Transverse colon (tissue), 4 donors: ENCODE measurements around the gene PAN3. TPM values are rescaled to one million over a fixed set of nuclear protein-coding genes. Genes with fewer than 3 reads are reported as not detected.

ENCODE experiments used
- DNase-seq: peaks from one replicate; pipeline ENCODE4 v3.0.0-alpha.2; 2019
- H3K27ac ChIP-seq, 4 donors: fragments of 200-600 bp; sonication (generic); 2 replicates each; pipeline ENCODE4 v1.5.1; 2016 to 2018; ENCODE audit warnings: inconsistent platforms in 4 of 4
- H3K27me3 ChIP-seq: fragments of 200-600 bp; sonication (generic); 2 replicates; pipeline ENCODE4 v1.5.1; 2017; ENCODE audit warnings: inconsistent platforms
- H3K36me3 ChIP-seq, 4 donors: fragments of 200-600 bp; sonication (generic); 2 replicates each; pipeline ENCODE4 v1.5.1; 2017 to 2019; ENCODE audit warnings: inconsistent platforms in 4 of 4
- H3K4me1 ChIP-seq, 4 donors: fragments of 200-600 bp; sonication (generic); 2 replicates each; pipeline ENCODE4 v1.5.1; 2017 to 2020; ENCODE audit warnings: inconsistent platforms in 4 of 4
- H3K4me3 ChIP-seq, 4 donors: fragments of 200-600 bp; sonication (generic); 1 replicate in 1 of 4; 2 replicates in 3 of 4; pipeline versions ENCODE4 v1.5.1 to v1.6.1; 2017 to 2019; ENCODE audit warnings: inconsistent platforms in 4 of 4
- H3K9me3 ChIP-seq, 2 donors: fragments of 200-600 bp; sonication (generic); 2 replicates each; pipeline ENCODE4 v1.5.1; 2017 to 2019; ENCODE audit warnings: inconsistent platforms in 2 of 2
- EP300 ChIP-seq: sonication (generic); formaldehyde crosslinking; IDR thresholded peaks from one replicate; pipeline ENCODE4 v1.6.1; 2017; ENCODE audit warnings: antibody characterized with exemption, low read depth
- POLR2A ChIP-seq: fragments of 450-650 bp; IDR thresholded peaks from one replicate; pipeline ENCODE4 v1.6.1; 2016; ENCODE audit warnings: antibody characterized with exemption, mild to moderate bottlenecking, moderate library complexity
- POLR2AphosphoS5 ChIP-seq, 3 donors: sonication (generic); formaldehyde crosslinking; IDR thresholded peaks; one replicate each; pipeline ENCODE4 v1.6.1; 2016; ENCODE audit warnings: antibody characterized with exemption in 3 of 3
- WGBS, 2 donors: methylation state at CpG; one replicate each; pipeline ENCODE4 v1.1.5; 2018; ENCODE audit warnings: low coverage in 1 of 2; 5-methylcytosine and 5-hydroxymethylcytosine counted together
- in situ Hi-C, 4 donors: fragments of 200-750 bp; cut with MboI; loops; one replicate each; pipeline versions ENCODE4 v1.15.0 to v1.15.1; 2017; ENCODE audit warnings: low sequenced_read_pairs in 3 of 4, low pct_ligation_motif_present in 1 of 4, low pct_unique_long_range_greater_than_20kb in 1 of 4
- intact Hi-C: fragments of 100-400 bp; cut with DNase I; formaldehyde crosslinking; loops from one replicate; pipeline ENCODE4 v1.15.1; 2023; ENCODE audit warnings: low total_unique reads
- total RNA-seq, 4 donors: library from RNA; depleted of rRNA; stranded (reverse); fragments of >200 nt; gene quantifications; one replicate each; pipeline ENCODE4 v1.1.0, GENCODE V29; 2016
- TF ChIP-seq, protein P1 (sequence below), 5 experiments: fragments of 200-600 bp in 3 of 5; fragments of 450-650 bp in 2 of 5; sonication (generic) in 3 of 5; IDR thresholded peaks; 1 replicate in 2 of 5; 2 replicates in 3 of 5; pipeline ENCODE4 v1.5.1; 2016 to 2017; ENCODE audit warnings: antibody characterized with exemption in 5 of 5, inconsistent platforms in 3 of 5, mild to moderate bottlenecking in 2 of 5, moderate library complexity in 1 of 5

The PAN3 gene
- total RNA-seq, 4 donors from 2014 or later = 28.3 to 107 (median 46.6) TPM

DNA sequence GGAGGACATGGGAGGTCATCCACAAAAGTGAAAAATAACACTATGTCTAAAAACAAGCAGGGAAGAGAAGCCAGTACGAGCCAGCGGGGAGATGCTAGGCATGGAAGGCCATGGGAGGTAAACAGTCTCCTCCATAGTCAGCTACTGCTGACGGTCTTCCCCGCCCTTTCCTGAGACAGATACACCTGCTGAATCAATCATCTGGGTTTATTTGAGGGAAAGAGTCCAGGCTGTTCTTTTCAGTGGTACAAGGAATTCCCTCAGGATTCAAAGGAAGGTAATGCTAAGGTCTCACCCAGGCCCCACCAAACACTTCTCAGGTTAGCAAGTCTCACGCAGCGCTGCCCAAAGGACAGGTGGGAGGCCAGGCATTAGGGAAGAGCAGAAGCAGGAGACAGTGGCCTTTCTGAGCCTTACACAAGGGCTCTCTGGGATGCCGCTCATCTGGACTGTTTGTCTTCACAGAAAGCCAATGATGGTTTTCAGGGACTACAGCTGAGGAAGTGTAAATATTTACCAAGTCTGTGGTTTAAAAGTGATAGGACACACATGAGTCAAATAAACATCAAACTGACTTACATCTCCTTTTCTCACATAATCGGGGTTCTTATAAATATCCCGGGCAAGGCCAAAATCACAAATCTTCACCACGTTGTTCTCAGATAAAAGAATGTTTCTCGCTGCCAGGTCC, 182.7 kb downstream of the PAN3 start:
- Histone ChIP-seq H3K27me3 (no peaks in the 10 kb centered on the region), H3K9me3 (no peaks in the 10 kb centered on the region), H3K27ac (no peak overlapping the region), H3K4me1 (no peaks in the 10 kb centered on the region), H3K36me3 (no peaks in the 10 kb centered on the region), H3K4me3 (no peak overlapping the region)
- no peak for DNase-seq
- 47 to 65% methylated on average over 7 to 11 of the region's 11 CpGs for WGBS, 2 donors
- intact Hi-C loops = loop anchor here (10.0 kb wide), 1 partner anchor 314 kb away; no protein-coding TSS in a partner anchor
- TF ChIP-seq POLR2A (no peak), POLR2AphosphoS5 (IDR thresholded peaks at IDR 0.05) (peak in 1 of 3 donors; percentile 19), EP300 (no peak)
- TF ChIP-seq, protein P1, sequence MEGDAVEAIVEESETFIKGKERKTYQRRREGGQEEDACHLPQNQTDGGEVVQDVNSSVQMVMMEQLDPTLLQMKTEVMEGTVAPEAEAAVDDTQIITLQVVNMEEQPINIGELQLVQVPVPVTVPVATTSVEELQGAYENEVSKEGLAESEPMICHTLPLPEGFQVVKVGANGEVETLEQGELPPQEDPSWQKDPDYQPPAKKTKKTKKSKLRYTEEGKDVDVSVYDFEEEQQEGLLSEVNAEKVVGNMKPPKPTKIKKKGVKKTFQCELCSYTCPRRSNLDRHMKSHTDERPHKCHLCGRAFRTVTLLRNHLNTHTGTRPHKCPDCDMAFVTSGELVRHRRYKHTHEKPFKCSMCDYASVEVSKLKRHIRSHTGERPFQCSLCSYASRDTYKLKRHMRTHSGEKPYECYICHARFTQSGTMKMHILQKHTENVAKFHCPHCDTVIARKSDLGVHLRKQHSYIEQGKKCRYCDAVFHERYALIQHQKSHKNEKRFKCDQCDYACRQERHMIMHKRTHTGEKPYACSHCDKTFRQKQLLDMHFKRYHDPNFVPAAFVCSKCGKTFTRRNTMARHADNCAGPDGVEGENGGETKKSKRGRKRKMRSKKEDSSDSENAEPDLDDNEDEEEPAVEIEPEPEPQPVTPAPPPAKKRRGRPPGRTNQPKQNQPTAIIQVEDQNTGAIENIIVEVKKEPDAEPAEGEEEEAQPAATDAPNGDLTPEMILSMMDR (IDR thresholded peaks at IDR 0.05) = no peak
- in situ Hi-C loops = loop anchor here (5.0 to 25.0 kb wide), 4 partner anchors 314 to 474 kb away; no protein-coding TSS in a partner anchor

DNA sequence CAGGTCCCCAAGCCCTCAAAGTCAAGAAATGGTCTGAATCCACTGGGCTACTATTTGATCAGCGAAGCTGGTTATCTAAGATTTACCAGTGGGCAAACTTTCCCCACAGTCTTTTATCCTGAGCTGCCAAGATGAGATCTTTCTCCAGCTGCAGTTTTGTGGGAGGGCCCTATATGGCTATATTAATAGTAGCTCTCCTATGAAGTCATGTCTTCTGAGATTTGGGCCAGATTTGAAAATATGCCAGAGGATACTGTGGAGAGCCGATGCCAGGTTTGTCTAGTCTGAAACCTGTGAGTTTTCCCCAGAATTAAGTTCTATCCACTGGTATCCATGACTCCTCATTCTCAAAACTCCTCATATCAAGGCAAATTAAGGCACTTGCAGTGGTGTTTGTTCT, 183.4 kb downstream of the PAN3 start:
- Histone ChIP-seq H3K4me3 (no peak overlapping the region), H3K27ac (no peak overlapping the region), H3K36me3 (no peaks in the 10 kb centered on the region), H3K27me3 (no peaks in the 10 kb centered on the region), H3K9me3 (no peaks in the 10 kb centered on the region), H3K4me1 (no peaks in the 10 kb centered on the region)
- in situ Hi-C loops = loop anchor here (5.0 to 25.0 kb wide), 4 partner anchors 313 to 473 kb away; no protein-coding TSS in a partner anchor
- DNase-seq = no peak
- 84% methylated on average over 2 of the region's 2 CpGs; no CpG with 5 or more reads in 1 of the 2 donors for WGBS, 2 donors
- TF ChIP-seq POLR2AphosphoS5 (IDR thresholded peaks at IDR 0.05) = no peak
- TF ChIP-seq POLR2A = no peak
- TF ChIP-seq, protein P1 (IDR thresholded peaks at IDR 0.05) = no peak
- no peak for TF ChIP-seq EP300
- intact Hi-C loops = loop anchor here (10.0 kb wide), 1 partner anchor 313 kb away; no protein-coding TSS in a partner anchor

DNA sequence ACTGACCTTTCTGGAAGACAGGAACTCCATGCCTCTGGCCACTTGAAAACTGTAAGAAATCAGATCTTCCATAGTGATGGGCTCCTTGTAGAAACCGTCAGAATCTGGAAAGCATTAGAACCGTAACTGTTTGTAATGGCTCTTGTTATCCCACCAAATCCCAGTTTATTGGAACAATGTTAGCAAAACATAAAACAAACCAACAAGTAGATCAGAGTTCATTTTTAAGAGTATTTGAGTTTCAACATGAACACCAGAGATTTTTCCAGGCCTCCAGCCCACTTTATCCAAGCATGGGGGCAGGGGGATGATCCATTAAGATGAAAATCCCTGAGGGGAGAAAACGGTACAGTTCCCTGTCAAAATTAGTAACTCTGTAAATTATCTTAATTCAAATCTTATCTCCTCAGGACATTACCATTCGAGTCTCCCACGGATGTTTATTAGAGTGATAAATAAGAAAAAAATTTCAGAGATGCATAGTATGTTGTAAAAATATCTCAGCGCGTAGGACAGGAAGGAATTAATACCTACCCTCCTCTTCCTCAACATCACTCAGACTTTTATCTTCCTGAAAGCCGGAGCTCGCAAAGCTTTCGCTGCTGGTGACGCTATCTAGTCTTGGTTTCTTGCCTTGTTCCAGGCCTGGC, 184.0 kb downstream of the PAN3 start:
- in situ Hi-C loops (loop anchor here (5.0 to 25.0 kb wide), 4 partner anchors 312 to 472 kb away; no protein-coding TSS in a partner anchor), intact Hi-C loops (loop anchor here (10.0 kb wide), 1 partner anchor 312 kb away; no protein-coding TSS in a partner anchor)
- DNase-seq = no peak
- H3K9me3 ChIP-seq = no peaks in the 10 kb centered on the region
- TF ChIP-seq POLR2AphosphoS5 (IDR thresholded peaks at IDR 0.05) = no peak
- TF ChIP-seq, protein P1 (IDR thresholded peaks at IDR 0.05) = no peak
- no peak for TF ChIP-seq POLR2A
- no peak for TF ChIP-seq EP300
- no peaks in the 10 kb centered on the region for H3K27me3 ChIP-seq
- 68 to 80% methylated on average over 11 of the region's 11 CpGs for WGBS, 2 donors
- no peaks in the 10 kb centered on the region for H3K36me3 ChIP-seq
- no peak overlapping the region for H3K4me3 ChIP-seq
- H3K27ac ChIP-seq = no peak overlapping the region
- no peaks in the 10 kb centered on the region for H3K4me1 ChIP-seq

DNA sequence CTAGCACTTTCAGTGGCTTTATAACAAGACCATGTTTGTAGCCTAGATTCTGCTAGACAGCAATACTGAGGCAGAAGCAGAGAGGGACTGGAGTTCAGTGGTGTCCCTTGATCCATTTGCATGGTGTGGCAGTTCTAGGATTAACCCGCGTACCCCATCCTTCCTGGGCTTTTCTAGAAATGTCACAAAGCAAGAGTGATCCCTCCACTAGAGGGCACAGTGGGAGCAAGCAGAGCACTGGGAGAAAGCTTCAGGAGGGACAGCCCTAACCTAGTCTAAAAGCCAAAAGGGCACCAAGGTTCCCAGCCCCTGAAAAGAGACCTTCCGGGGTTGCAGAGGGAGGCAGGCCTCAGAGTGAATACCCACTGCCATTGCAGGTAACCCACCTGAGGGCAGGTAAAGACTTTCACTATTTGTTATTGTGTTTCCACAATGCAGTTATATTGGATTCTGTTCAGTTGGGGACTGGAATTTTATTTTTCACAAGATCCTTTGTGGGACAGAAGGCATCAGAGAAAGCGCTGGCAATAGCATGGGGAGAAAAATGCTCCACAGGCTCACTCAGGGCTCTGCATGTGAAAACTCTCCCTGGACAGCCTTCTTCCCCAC, 185.9 kb downstream of the PAN3 start:
- Histone ChIP-seq H3K27me3 (no peaks in the 10 kb centered on the region), H3K27ac (no peak overlapping the region), H3K36me3 (no peaks in the 10 kb centered on the region), H3K4me3 (no peak overlapping the region), H3K9me3 (no peaks in the 10 kb centered on the region), H3K4me1 (no peaks in the 10 kb centered on the region)
- TF ChIP-seq EP300 (no peak), POLR2AphosphoS5 (IDR thresholded peaks at IDR 0.05) (no peak)
- TF ChIP-seq, protein P1 (IDR thresholded peaks at IDR 0.05) = peak; percentile 63 to 70 (median 67)
- 25% methylated on average over 4 of the region's 4 CpGs; no CpG with 5 or more reads in 1 of the 2 donors for WGBS, 2 donors
- in situ Hi-C loops (loop anchor here (5.0 to 25.0 kb wide), 4 partner anchors 311 to 471 kb away; no protein-coding TSS in a partner anchor), intact Hi-C loops (loop anchor here (10.0 kb wide), 1 partner anchor 311 kb away; no protein-coding TSS in a partner anchor)
- peak; percentile 55 for DNase-seq
